GM18951 (cell line): ENCODE data around the gene SDHD.

Experiments used
- POLR2A ChIP-seq: IDR thresholded peaks from 4 replicates; pipeline ENCODE4 v1.6.1; 2011; ENCODE audit warnings: mild to moderate bottlenecking; ENCODE audit not compliant: insufficient read length, insufficient read depth; ENCODE audit errors: extremely low read depth
- in situ Hi-C: fragments of 300-500 bp; cut with MboI; formaldehyde crosslinking; loops from one replicate; pipeline ENCODE4 v1.12.0; 2022; ENCODE audit warnings: low sequenced_read_pairs, mixed read lengths, inconsistent platforms; ENCODE audit not compliant: unreplicated experiment

The SDHD gene

DNA sequence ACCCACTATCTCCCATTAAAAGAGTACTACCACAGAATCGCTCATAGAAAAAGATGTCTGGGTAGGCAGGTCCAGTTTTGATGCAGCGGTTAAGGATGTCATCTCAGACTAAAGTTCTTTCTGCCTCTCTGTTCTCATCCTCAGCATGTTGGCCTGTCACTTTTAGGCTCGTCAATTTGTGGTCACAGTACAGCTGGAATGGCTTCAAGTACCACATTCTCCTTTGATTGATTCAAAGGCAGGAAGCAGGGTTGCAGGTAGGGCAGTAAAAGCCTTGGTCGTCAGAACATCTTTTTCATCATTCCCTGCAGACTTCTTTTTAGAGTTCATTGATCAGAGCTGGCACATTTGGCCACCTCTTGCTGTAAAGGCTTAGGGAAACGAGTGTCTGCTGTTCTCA, 28.7 kb downstream of the SDHD start:
- in situ Hi-C loops: no loop called here
- TF ChIP-seq POLR2A: no peak

DNA sequence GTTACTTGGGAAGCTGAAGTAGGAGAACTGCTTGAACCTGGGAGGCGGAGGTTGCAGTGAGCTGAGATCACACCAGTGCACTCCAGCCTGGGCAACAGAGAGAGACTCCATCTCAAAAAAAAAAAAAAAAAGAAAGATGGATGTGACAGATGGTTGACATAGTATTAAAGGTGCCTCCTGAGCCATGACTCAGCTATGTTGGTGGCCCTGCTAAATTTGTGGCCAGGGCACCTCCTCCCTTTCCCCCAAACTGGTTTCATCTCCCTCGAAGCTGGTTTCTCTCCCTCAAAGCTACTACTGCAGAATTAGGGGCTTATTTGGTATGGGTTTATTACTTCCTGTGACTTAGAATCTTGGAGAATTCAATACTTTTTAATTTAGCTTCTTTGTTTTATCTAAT, 31.5 kb downstream of the SDHD start:
- no peak for TF ChIP-seq POLR2A
- in situ Hi-C loops: no loop called here

DNA sequence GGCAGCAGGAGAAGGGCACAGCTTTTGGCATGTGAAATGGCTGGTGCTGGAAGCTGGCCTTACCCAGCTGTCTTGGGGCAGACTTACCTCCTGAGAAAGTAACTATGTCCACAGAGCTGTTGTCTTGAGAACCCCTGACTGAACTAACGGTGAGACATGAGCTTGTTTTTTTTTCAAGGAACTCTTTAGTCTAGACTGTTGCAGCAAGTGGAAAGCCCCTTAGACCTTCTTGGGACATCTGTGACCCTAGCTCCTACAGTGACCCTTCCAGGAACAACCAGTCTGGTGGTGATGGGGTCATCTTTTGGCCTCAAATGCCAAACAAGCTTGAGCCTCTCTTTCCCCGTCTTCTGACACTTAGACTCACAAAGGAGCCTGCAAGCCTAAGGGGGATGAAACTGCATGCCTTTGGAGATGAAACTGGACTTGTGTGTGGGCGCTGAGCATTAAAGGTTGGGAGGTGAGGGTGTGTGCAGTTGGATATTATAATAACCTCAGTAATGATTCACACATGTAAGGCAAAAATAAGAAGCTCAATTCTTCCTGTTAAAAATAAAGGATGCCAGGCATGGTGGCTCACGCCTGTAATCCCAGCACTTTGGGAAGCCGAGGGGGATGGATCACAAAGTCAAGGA, 35.4 kb downstream of the SDHD start:
- TF ChIP-seq POLR2A: no peak
- in situ Hi-C loops: no loop called here

DNA sequence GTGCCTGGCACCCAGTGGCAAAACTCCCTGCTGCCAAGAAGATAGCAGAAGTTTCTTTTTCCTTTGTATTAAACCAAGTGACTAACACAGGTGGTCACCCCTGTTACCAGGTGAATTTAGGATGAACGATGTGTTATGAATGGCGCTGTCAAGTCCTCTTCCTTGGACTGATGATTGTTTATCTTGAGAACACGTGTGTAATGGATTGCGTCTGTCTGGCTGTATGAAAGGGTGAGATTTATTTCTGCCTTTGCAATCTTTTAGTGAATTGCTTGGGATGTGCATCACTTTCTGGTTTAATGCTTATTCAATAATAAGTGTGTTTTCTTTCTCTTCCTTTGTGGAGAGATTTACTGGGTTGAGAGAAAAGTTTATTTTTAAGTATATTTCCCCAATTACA, 36.5 kb downstream of the SDHD start:
- in situ Hi-C loops: no loop called here
- no peak for TF ChIP-seq POLR2A

DNA sequence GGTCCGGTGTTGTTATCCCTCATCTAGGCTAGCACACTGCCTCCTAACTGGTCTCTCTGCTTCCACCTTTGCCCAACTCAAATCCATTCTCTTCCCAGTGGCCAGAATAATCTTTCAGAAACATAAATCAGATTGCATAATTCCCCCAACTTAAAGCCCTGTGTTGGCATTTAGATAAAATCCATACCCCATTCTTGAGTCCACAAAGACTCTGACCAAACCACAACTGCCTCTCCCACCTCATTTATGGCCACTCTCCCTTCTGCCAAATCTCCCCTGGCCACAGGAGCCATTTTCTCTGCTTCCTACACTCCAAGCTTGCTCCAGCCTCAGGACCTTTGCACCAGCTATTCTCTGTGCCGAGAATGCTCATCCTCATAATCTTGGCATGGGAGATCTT, 40.4 kb downstream of the SDHD start:
- TF ChIP-seq POLR2A: no peak
- in situ Hi-C loops: no loop called here

DNA sequence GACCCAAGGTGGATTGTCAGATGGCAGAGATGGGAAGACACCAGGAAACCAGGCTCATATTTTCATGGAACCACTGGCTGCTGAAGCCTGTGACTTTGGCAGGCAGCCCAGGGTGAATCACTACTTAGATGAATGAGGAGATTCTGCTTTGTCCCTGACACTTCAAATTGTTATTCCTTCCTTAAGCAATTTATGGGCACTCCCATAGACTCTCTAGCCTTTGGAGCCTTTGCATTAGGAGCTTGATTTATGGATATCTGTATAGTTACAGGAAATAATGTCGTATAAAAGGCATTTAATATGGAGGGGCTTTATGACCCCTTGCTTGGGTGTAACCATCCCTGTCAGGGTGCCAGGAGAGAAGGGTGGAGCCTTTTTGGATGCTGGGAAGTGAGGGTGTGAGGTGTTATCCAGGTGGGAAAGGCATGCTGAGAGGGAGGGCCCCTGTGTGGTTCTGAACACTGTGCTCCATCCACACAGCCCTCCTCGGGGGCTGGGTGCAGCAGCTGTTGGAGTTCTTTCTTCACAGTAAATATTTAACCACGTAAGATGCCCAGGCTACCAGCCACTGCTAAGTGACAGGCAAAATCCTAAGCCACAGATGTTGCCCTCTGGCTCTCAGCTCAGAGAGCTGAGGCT, 41.9 kb downstream of the SDHD start:
- TF ChIP-seq POLR2A: no peak
- in situ Hi-C loops: no loop called here

DNA sequence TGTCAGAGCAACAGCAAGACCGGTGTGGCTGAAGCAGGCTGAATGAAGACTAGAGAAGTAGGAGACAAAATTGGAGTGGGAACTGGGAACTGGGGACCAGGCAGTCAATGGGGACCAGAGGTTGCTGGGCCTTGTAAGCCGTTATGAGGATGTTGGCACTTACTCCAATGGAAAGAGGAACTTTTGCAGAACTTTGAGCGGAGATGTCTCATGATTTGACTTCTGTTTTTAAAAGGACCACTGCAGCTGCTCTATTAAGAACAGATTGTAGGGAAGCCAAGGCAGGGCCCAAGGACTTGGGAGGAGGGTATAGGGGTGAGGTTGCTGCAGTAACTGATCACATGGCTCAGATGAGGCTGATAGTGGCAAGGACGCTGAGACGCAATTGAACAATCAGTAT, 43.0 kb downstream of the SDHD start:
- no peak for TF ChIP-seq POLR2A
- in situ Hi-C loops: no loop called here

DNA sequence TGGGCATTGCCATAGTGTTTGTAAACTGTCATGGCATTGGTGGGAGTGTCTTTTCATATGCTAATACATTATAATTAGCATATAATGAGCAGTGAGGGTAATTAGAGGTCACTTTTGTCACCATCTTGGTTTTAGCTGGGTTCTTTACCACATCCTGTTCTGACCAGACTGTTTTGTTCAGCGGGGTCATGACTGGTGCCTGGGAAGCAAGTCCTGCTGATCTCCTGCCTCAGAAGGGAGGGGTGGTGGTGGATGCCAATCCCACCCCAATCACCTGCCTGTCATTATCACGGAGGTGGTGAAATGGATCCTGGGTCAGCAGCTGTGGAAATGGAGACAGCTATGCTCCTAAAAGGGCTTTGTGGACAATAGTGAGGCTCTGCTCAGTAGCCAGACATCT, 46.1 kb downstream of the SDHD start:
- no peak for TF ChIP-seq POLR2A
- in situ Hi-C loops: no loop called here

DNA sequence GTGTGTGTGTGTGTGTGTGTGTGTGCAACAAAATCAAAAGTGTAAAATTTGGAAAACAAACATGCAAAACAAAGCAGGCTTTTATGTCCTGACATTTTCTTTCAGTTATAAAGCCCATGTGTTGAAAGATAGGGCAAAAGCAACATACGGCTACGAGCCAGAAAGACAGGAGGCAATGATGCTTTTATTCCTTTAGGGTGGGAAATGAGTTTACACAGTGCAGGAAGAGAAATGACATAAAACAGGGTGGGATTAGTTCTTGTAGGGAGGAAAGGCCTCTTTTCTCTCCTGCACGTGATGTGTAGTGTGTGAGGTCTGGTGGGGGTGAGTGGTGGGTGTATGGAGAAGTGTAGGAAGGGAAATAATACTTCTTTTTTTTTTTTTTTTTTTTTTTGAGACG, 47.8 kb downstream of the SDHD start:
- no peak for TF ChIP-seq POLR2A
- in situ Hi-C loops: no loop called here

DNA sequence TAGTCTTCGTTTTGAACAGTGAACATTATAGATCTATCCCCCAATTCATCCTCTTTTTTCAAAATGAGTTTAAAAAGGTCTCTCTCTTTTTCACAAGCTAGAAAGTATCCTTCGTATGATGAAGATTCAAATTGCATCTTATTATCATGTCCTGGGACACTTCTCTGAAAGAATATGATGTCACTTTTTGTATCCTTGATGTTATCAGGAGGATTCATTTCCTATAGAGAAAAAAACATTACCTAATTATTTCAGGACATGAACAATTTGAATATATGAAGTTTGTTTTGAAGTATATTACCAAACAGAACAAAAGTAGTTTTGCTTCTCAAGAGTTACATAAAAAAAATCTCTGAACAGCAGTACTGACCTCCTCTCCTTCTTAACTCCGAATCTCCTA, 56.9 kb downstream of the SDHD start:
- in situ Hi-C loops: no loop called here
- no peak for TF ChIP-seq POLR2A
